ENCODE results near the gene LCMT1.

DNA sequence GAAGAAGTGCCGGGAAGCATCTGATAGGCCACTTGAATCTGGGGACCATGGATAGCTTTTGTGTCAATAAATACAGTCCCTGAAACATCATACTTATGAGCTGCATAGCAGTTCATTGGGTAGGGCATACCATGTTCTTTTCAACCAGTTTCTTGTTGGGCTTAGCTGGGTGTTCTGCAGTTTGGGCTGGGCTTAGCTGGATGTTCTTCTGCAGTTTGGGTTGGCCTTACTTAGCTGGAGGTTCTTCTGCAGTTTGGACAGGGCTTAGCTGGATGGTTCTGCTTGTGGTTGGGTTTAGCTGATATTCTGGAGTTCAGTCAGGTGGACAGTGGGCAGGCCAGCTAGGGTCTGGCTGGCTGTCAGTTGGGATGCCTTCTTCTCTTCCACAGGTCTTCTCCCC, 52.1 kb downstream of the LCMT1 start:
- no peak for TF ChIP-seq CTCF (IDR thresholded peaks at IDR 0.05; ENCODE audit: poor library complexity, severe bottlenecking)
- no peak for TF ChIP-seq EZH2 (IDR thresholded peaks at IDR 0.05; ENCODE audit: borderline replicate concordance, insufficient read depth, low read length, poor library complexity, severe bottlenecking)
- TF ChIP-seq, protein P1, sequence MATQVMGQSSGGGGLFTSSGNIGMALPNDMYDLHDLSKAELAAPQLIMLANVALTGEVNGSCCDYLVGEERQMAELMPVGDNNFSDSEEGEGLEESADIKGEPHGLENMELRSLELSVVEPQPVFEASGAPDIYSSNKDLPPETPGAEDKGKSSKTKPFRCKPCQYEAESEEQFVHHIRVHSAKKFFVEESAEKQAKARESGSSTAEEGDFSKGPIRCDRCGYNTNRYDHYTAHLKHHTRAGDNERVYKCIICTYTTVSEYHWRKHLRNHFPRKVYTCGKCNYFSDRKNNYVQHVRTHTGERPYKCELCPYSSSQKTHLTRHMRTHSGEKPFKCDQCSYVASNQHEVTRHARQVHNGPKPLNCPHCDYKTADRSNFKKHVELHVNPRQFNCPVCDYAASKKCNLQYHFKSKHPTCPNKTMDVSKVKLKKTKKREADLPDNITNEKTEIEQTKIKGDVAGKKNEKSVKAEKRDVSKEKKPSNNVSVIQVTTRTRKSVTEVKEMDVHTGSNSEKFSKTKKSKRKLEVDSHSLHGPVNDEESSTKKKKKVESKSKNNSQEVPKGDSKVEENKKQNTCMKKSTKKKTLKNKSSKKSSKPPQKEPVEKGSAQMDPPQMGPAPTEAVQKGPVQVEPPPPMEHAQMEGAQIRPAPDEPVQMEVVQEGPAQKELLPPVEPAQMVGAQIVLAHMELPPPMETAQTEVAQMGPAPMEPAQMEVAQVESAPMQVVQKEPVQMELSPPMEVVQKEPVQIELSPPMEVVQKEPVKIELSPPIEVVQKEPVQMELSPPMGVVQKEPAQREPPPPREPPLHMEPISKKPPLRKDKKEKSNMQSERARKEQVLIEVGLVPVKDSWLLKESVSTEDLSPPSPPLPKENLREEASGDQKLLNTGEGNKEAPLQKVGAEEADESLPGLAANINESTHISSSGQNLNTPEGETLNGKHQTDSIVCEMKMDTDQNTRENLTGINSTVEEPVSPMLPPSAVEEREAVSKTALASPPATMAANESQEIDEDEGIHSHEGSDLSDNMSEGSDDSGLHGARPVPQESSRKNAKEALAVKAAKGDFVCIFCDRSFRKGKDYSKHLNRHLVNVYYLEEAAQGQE (IDR thresholded peaks at IDR 0.05; ENCODE audit: borderline replicate concordance), result no peak
- no peak for TF ChIP-seq POLR2AphosphoS5 (IDR thresholded peaks at IDR 0.05)

All from neural cell (in vitro differentiated cells).